ENCODE results near the gene TRIM39.

TRIM39 gene

DNA sequence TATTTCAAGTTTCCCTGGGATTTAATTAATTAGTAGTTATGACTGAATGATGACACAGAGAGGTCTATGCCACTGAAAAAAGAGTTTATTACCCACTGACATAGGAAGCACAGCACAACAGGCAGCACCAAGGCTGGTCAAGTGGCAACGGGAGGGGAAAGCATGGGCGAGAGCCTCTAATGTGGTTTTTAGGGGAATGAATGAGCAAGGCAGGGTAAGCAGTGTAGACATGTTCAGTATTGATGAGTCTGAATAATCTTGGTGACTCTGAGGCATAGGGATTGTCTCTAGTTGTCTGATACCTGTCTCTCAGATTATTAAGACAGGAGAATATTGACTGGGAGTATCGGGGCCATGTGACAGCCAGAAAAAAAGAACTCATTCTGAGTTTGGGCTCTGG is 64.5 kb downstream of the TRIM39 start:
- no peak for DNase-seq (ENCODE audit: low read depth)
- TF ChIP-seq, protein P1, sequence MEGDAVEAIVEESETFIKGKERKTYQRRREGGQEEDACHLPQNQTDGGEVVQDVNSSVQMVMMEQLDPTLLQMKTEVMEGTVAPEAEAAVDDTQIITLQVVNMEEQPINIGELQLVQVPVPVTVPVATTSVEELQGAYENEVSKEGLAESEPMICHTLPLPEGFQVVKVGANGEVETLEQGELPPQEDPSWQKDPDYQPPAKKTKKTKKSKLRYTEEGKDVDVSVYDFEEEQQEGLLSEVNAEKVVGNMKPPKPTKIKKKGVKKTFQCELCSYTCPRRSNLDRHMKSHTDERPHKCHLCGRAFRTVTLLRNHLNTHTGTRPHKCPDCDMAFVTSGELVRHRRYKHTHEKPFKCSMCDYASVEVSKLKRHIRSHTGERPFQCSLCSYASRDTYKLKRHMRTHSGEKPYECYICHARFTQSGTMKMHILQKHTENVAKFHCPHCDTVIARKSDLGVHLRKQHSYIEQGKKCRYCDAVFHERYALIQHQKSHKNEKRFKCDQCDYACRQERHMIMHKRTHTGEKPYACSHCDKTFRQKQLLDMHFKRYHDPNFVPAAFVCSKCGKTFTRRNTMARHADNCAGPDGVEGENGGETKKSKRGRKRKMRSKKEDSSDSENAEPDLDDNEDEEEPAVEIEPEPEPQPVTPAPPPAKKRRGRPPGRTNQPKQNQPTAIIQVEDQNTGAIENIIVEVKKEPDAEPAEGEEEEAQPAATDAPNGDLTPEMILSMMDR (IDR thresholded peaks at IDR 0.05; ENCODE audit: insufficient read depth, low read depth, low read length, missing control alignments): no peak
- no peak overlapping the region for H3K4me3 ChIP-seq (ENCODE audit: low read length)
